HG02840 (cell line): Measurements from ENCODE around the gene SLC6A9.

Experiments used
- ATAC-seq: cut with Tn5 transposase; IDR thresholded peaks from one replicate; pipeline ENCODE4 v1.9.1; 2021; ENCODE audit warnings: mild to moderate bottlenecking, moderate library complexity, moderate number of reproducible peaks; ENCODE audit not compliant: unreplicated experiment, low FRiP score

SLC6A9 gene

DNA sequence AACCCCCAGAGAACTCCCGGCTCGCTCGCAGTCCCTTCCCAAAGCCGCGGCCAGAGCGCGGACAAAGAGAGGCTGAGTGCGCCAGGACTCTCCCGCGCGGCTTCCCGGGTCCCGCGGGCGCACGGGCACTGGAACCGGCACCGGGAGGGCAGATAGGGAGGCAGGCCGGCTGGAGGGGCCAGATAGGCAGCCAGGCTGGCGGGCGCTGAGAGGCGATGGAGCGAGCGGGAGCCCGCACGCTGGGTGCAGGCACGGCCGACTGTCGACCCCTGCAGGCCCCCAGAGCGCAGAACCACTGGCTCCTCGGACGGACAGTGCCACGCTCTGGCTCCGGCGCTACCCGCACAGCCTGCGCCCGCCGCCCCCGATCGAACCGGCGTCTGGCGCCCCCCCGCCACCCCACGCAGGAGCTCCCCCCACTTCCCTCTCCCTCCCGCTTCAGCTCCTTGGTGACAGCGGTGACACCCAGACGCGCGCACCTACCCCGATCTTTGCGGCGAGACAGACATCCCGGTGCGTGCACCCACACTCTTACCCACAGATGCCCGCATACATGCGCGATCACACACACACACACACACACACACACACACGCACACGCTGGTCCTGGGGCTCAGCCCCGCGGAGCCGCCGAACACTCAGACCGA is 534 bp downstream of the SLC6A9 start:
- peak; percentile 14 for ATAC-seq

DNA sequence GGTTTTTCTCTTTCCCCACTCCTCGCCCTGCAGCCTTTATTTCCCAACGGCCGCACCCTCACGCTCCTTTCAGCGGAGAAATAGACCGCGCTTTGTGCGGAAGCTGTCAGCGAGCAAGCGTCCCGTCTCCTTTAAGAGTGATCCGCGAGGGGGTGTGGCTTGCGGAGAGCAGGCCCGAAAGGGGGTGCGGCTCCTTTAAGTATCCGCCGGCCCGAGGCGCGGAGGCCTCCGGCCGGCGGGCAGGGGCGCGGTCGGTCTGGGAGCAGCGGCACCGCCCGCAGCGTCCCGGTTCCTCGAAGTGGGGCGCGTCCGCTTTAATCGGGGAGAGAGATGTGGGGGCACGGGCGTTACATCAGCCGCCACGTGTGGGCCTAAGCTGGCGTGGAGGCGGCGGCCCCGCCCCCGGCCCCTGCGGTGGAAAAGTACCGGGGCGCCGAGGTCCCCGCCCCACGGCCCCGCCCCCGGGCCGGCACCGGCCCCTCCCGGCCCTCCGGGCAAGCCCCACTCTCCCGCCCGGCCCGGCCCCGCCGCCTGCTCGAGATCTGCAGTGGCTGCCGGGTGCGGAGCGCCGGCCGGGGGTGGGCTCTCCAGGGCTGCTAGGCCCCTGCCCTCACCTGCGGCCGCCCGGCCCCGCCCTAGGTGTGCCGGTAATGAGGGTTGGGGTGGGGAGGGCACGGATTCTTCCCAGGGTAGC is 1.2 kb downstream of the SLC6A9 start:
- ATAC-seq, result peak; percentile 82

DNA sequence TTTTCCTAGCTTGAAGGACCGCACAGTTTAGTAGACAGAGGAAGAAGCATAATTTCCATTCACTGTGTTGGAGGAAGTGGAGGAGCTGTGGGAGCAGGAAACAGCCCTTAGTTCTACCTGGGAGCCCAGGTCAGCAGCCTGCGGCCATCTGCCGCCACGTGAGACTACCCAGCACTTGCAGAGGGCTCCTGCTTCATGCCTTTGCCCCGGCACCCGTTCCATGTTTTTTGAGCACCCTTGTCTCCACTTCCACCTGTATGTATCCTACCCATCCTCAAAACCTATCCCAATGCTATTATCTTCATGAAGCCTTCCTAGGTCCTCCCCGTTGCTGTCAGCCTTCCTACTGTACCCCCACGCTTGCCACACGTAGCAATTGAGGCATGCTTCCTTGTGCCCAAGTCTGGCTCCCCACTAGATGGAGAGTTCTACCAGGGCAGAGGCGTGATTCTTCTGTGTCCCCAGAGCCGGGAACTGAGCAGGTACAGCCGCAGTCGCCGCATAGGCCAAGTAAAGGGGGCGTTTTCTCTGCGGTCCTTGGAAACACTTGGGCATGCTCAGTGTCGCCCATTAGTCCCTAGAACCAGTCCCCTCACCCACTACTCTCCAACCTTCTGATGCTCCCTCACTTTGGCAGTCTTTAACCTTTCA is 1.9 kb downstream of the SLC6A9 start:
- no peak for ATAC-seq

DNA sequence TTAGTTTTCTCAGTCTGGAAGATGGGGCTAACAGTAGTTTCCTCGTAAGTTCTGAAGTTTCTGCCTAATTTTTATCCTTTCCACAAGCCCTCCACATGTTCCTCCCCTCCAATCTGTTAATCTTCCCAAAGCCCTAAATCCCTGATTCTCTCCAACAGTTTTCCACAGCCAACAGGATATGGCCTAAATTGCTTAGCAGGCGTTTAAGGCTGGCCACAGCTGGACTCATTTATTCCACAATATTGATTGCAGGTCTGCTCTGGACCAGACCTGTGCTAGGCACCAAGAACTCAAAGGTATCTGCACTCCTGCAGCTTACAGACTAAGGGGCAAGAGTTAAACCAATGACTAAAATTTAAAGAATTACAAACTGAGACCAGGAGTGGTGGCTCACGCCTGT is 3.9 kb downstream of the SLC6A9 start:
- no peak for ATAC-seq

DNA sequence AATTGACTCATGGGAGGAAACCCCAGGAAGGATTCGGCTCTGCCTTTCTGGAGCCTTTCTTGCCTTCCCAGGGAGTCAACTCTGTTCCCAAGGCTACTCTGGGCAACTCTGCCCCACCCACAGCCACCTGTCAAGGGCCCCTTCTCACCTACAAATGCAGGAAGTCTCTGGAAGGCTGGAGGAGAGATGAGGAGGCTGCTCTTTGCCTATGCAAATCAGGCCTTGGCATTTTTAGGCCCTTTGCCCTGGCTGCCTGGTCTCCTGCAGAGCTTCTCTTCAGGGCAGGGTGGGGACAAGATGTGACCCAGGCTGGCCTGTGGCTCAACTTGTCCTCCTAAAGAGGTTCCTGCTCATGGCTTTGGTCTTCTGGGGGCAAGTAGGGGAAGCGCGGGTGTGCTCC is 5.4 kb downstream of the SLC6A9 start:
- ATAC-seq, result no peak

DNA sequence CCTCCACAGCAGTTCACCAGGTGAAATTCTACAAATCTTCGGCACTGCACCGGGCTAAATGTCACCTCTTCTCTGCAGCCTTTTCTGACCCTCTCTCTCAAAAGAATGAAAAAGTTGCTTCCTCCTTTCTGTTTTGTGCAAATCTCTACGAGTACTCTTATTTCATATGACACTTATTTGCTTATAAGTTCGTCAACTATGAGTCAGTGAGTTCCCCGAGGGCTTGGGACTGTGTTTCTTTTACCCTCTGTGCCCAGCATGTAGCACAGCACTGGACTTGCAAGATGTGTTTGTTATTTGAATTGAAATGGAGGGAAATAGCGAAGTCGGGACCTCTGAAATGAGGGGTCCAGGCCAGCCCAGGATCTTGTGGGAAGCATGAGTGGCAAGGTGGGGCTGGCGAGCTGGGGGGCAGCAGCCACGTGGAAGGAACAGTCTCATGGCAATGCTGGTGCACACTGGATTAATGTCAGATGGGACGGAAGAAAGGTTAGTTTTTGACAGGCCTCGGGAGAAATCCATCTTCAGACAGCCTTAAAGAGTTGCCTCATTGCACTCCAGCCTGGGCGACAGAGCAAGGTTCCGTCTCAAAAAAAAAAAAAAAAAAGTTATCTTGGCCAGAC is 6.2 kb downstream of the SLC6A9 start:
- no peak for ATAC-seq

DNA sequence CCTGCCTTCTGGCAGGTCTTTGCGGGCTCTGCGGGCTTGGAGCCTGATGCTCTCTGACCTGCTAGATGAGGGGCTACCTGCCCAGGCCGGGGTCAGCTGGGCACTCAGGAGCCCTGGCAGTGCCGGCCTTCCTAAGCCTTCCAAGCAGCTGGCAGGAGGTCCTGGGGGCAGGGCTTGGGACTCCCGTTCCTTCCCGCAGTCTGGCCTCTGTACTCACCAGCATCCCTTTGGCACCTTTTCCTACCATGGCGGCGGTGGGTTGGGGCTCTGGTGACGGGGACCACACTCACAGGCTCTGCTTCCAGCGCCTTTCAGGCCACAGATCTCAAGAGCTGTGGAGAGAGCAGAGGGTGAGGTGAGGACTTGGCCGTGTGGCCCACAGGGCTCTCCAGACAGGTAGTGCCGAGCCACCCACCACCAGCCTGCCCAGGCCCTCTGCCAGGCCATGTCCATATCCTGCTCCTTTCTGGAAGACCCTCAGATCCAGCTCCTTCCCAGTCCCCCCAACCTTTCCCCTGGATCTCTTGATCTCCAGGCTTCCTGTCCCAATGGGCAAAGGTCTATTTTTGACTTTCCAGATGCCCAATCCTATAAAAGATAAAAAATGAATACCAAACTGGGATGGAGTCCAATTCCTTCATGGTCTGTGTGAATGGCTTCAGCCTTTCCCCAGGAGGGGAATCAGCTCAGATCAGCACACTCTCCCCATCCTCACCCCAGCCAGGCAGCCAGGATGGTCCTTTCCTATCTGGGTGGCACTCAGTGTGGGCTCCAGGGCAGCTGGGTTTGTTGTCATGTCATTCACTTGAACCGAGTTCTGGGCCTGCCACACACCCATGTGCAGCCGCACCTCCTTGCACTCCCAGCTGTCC is 7.0 kb downstream of the SLC6A9 start:
- ATAC-seq, result no peak

DNA sequence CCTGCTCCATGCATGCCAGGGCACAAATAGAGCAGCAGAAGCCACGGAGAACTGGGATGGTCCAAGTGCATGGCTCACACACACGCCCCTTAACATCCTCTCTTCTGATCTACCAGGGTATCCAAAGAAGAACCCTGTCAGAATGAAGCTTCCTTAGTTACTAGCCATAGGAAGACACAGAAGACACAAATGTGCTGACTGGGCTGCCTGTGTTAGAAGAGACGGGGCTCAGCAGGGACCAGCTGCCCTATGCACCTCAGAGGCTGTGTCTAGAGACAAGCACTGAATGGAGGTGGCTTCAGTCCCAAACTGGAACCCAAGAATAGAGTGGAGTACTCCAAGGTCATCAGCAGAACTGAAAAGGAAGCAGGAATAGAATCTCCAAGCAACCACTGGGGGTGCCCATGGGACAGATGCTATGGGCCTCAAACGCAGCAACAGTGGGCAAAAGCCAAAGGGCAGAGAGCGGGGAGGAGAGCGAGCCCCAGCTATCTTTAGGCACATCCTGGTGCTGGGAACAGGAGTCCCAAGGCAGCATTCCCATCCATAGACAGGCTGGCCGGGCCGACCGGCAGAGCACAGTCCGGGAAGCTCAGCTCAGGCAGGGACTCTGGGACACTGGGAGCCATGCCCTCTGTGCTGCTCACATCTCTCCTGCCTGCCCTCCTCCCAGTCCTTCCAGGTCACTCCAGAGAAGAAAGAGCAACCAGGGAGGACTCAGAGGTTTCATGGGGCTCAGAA is 9.5 kb downstream of the SLC6A9 start:
- ATAC-seq, result no peak

DNA sequence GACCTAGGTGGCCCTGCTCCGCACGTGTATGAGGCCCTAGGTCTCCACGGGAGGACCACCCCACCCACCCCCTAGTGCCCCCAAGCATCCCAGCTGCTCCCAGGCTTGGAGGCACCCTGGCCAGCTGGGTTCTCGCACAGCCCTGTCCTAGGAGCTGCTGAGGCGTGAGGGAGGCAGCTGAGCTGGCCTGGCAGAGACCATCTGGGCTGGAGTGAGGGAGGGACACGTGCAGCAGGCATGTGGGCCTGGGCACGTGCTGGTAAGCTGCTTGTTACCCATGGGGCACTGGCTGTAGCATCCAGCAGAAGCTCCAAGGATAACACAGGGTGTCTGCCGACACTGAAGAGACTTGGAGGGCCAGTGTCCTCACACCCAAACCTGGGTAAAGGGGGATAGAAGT is 10.1 kb downstream of the SLC6A9 start:
- ATAC-seq, result no peak

DNA sequence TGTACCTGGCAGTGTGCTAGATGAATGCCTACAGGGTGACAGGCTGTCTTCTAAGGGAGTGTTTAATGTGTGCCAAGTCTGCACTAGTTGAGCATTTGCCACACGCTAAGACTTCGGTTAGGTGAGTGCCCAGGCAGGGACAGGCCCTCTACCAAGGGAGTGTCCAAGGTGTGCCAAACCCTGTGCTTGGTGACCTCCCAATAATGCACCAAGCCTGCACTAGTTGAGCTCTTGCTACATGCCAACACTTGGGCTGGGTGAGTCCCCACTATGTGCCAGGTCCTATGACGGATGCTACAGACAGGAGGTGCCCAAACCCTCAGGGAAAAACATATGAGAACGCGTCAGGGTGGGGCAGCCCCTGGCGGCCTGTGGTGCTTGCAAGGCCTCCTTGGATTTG is 10.8 kb downstream of the SLC6A9 start:
- ATAC-seq, result no peak

DNA sequence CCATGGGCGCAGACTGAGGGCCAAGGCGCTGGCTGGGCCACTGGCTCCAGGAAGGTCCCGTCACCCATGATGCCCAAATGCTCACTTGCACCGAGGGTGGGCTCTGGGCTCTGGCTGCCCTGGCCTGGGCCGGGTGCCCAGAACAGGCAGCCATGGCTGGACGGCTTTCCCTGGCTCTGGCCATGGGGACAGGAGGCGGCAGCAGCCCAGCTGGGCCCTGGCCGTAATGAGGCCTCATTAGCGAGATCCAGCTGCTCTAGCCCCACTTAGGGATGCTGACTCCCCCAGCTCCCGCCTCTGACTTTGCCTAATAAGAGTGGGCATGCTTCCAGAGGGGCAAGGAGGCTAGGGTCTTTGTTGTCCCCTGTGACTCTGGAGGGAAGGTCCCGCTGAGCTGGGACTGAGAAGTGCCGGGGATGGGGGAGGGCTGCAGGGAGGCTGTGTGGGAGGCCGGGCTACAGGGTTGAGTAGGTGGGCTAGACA is 11.8 kb downstream of the SLC6A9 start:
- no peak for ATAC-seq

DNA sequence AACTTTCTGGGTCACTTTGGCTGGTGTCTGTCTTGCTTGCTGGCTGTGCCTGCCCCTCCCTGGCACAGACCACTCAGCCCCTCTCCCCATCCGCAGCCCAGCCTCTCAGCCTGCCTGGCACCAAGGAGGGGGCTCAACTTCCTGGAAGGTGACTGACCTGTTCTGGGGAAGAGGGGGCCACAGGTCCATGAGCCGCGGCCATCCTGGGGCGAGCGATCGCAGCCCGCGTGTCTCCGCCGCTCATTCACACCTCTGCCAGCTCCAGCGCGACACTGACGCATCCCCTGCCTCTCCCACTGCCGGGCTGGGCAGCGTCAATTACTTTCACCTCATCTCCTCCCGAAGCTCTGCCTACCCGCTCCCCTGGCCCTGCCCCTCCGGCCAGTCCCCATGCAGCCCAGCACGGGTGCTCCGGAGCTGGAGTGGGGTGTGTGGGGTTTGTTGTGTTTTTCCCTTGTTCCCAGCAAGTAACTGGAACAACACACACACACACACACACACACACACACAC is 14.3 kb downstream of the SLC6A9 start:
- no peak for ATAC-seq

DNA sequence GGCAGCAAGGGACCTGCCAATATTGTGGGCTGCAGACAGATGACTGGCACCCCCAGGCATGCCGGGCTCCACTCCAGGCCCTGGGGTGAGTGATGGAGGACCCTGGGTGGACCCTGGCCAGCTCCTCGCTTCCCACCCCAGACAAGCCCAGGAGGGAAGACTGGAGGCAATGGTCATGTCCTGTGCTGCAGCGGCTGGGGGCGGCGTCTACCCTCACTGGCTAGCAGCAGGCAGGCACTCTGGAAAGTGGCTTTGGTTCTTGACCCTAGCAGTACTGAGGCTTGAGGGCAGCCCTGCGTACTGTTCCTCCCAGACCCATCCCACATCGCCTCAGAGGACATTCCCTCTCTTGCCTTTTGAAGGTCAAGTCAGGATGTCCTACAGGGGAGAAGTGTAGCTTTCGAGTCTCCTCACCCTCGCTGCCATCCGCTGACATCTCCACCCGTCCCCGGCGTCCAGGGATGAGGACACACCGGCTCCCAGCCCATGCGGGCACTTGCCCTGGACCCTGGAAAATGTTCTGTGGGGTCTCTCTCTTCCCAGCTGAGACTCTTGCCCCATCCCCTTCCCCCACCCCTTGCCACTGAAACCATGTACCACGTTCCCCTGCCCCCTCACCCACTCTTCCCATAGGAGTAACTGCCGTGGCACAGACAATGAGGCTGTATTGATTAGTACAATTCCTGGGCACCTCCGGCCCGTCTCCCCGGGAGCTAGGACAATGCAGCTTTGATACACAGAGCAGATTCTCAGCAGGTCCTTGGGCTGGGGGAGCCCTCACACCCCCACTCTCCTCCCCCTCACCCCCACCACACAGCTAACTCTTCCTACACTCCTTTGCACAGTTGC is 15.0 kb downstream of the SLC6A9 start:
- ATAC-seq, result no peak

DNA sequence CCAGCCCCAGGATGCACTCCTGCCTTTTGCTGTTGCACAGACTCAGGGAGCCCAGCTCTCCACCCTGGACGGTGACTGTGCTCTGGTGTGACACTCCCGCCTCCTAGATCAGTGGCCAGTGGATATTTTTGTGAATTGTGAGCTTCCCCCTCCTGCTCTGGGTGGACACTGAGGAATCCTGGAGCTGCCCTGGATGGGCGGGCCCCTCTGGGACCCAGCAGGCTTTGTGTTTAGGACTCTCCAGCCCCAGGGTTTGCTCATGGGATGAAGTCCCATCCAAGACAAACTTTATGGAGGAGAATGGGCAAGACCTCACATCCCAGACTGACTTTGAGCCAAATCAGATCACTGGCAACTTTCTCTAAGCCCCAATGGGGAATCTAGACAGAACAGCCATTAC is 16.1 kb downstream of the SLC6A9 start:
- no peak for ATAC-seq

DNA sequence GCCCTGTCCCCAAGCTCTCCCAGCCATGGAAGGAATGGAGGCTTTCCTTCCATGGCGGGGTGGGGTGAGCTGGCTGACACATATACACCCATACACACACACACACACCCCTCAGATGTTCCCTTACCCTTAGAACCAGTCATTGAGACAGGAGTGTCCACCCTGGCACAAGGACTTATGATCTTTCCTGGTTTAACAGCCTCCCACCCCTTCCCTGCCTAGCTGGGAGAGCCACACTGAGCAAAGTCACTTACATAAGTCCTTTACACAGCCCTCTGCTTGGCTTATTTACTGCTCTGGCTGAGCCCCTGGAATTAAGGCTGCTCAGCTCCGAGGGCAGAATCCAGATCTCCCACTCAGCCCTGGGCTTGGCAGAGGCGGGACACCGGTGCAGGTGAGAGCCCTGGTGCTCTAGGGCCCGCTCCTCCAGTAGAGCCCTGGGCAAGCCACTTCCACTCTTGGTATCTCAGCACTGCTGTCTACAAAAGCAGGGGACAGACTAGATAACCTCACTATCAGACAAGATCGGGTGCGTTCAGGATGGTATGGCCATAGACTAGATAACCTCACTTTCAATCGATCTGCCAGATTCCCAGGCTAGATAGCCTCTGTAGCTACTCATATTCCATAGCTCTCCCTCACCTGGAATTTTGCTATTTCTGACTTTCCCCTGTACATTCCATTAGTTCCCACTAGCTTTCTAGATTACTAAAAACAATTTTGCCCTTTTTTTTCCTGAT is 16.7 kb downstream of the SLC6A9 start:
- no peak for ATAC-seq

DNA sequence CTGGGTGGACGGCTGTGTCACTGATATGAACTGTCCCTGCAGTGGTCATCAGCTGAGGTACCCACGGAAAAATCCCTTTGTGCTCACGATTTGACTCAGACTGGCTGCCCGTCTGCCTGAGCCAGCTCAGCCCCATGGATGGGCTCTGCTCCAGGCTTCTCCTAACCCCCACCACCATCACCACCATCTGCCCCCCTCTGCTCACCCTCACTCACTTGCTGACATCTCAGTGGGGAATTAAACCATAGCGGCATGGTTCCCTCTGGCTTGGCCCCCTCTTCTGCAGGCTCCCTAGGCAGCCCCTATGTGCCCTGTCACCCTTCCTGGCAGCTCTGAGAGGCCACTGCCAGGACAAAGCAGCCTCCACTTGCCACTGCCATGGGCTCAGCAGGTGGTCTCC is 17.3 kb downstream of the SLC6A9 start:
- ATAC-seq, result no peak

DNA sequence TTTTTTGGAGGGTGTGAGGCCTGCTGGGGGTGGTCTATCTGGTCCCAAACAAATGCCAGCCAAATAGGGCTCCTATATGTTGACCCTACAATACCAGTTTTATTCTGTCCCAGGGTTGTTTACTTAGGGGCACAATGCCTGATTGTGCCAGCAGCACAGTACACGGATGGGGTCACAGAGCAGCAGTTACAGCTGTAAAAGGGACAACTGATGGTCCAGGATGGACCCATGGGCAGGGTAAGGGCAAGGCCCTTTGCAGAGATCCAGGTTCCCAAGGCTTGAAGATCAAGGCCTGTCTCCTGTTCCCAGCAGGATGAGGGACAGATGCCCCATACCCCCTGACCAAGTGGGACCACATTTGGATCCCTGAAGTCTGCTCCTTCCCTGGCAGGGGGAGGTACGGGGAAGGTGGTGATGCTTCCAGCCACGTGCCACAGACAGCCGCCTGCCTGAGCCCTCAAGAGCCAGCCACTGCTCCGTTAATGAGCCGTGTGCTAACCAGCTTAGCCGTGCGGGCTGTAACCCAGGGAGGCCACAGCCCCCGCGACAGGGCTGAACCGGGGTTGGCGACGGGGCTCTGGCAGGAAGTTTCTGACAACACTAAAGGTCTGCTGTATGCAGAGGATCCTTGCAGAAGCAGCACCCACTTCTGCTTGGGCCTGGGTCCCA is 18.2 kb downstream of the SLC6A9 start:
- ATAC-seq, result no peak
